GM13977 (cell line): ENCODE data around the gene CORO2B.

ENCODE experiments used
- DNase-seq: peaks from one replicate; pipeline ENCODE4 v3.0.0; 2012; ENCODE audit warnings: low spot score
- CTCF ChIP-seq: IDR thresholded peaks from 2 replicates; pipeline ENCODE4 v1.5.1; 2012; ENCODE audit warnings: mild to moderate bottlenecking, control low read depth; ENCODE audit not compliant: insufficient read depth; ENCODE audit errors: extremely low read depth, missing control alignments
- in situ Hi-C: fragments of 300-500 bp; cut with MboI; formaldehyde crosslinking; loops from one replicate; pipeline ENCODE4 v1.12.0; 2022; ENCODE audit warnings: low sequenced_read_pairs, low pct_unique_long_range_greater_than_20kb, mixed read lengths, inconsistent platforms; ENCODE audit not compliant: unreplicated experiment

The CORO2B gene

GRCh38 chr15:68726246-68726645 lies 147.5 kb downstream of the CORO2B start:
- in situ Hi-C loops = no loop called here
- no peak for DNase-seq
- no peak for TF ChIP-seq CTCF

GRCh38 chr15:68729789-68730411 lies 151.1 kb downstream of the CORO2B start:
- DNase-seq = no peak
- TF ChIP-seq CTCF = no peak
- in situ Hi-C loops = no loop called here

GRCh38 chr15:68730471-68730919 lies 151.7 kb downstream of the CORO2B start:
- in situ Hi-C loops = no loop called here
- no peak for DNase-seq
- TF ChIP-seq CTCF = peak; percentile 53

- TF ChIP-seq CTCF = no peak
- in situ Hi-C loops = no loop called here
- no peak for DNase-seq
Measured at GRCh38 chr15:68730976-68731897, 152.4 kb downstream of the CORO2B start.

GRCh38 chr15:68732451-68732850 lies 153.7 kb downstream of the CORO2B start:
- DNase-seq = no peak

GRCh38 chr15:68733666-68734065 lies 154.9 kb downstream of the CORO2B start:
- TF ChIP-seq CTCF = no peak
- DNase-seq = no peak
- in situ Hi-C loops = no loop called here

More at GRCh38 chr15:68732451-68732850, 153.7 kb downstream of the CORO2B start:
- in situ Hi-C loops = no loop called here
- TF ChIP-seq CTCF = no peak
